WI38 (cell line): ENCODE measurements around the gene NAV2.

Experiments used
- H3K4me3 ChIP-seq: 2 replicates; pipeline ENCODE4 v1.5.1; 2011; ENCODE audit warnings: low read depth, mild to moderate bottlenecking, control low read depth, low read length
- TF ChIP-seq, protein P1 (sequence below): IDR thresholded peaks from 2 replicates; pipeline ENCODE4 v1.5.1; 2012; ENCODE audit warnings: low read depth, mild to moderate bottlenecking, control low read depth, low read length

Gene NAV2

GRCh38 chr11:20042045-20042639, 329.5 kb downstream of the NAV2 start:
- H3K4me3 ChIP-seq, result no peak overlapping the region
- TF ChIP-seq, protein P1, sequence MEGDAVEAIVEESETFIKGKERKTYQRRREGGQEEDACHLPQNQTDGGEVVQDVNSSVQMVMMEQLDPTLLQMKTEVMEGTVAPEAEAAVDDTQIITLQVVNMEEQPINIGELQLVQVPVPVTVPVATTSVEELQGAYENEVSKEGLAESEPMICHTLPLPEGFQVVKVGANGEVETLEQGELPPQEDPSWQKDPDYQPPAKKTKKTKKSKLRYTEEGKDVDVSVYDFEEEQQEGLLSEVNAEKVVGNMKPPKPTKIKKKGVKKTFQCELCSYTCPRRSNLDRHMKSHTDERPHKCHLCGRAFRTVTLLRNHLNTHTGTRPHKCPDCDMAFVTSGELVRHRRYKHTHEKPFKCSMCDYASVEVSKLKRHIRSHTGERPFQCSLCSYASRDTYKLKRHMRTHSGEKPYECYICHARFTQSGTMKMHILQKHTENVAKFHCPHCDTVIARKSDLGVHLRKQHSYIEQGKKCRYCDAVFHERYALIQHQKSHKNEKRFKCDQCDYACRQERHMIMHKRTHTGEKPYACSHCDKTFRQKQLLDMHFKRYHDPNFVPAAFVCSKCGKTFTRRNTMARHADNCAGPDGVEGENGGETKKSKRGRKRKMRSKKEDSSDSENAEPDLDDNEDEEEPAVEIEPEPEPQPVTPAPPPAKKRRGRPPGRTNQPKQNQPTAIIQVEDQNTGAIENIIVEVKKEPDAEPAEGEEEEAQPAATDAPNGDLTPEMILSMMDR, result no peak

DNA sequence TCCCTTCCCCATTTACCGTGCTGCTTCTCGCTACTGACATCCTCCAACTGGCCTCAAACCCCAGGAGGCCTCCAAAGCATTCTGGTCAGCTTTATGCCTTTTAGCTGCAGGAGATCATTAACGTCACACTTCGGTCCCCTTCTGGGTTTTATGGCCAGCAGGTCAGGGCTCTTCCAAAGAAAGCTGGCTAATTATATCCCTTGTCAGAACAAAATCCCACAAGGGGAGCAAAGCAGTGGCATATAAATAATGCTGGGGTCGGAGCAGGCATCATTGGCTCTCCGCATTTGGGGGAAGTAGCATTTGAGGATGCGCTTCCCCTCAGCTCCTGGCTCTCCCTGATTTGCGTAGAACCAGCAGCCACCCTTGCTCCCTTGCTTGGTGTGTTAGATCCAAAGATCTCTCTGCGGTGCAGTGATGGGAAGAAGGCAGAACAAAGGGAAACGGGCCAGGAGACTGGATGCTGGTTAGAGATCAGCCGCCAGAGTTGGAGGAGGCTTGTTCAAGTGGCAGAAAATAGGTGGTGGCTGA, 330.2 kb downstream of the NAV2 start:
- no peak overlapping the region for H3K4me3 ChIP-seq
- TF ChIP-seq, protein P1, result no peak

DNA sequence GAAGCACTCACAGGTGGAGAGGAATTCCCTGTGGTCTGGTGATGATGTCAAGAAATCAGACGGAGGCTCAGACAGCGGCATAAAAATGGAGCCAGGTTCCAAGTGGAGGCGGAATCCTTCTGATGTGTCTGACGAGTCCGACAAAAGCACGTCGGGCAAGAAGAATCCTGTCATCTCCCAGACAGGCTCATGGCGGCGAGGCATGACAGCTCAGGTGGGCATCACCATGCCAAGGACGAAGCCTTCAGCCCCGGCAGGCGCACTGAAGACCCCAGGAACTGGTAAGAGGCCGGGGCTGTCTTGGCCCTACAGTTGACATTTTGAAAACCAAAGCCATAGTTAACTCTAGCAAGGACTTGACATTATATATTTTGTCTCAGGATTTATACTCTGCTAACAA, 331.4 kb downstream of the NAV2 start:
- TF ChIP-seq, protein P1, result no peak
- H3K4me3 ChIP-seq, result no peak overlapping the region

DNA sequence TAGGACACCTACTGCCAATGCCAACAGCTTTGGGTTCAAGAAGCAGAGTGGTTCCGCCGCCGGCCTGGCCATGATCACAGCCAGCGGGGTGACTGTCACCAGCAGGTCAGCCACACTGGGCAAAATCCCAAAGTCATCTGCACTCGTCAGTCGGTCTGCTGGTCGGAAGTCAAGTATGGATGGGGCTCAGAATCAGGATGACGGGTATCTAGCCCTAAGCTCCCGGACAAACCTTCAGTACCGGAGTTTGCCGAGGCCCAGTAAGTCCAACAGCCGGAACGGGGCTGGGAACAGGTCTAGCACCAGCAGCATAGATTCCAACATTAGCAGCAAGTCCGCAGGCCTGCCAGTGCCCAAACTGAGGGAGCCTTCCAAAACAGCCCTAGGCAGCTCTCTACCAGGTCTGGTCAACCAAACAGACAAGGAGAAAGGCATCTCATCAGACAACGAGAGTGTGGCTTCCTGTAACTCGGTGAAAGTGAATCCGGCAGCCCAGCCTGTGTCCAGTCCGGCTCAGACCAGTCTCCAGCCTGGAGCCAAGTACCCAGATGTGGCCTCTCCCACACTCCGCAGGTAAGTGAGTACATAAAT, 332.6 kb downstream of the NAV2 start:
- H3K4me3 ChIP-seq, result no peak overlapping the region
- TF ChIP-seq, protein P1, result no peak

- no peak overlapping the region for H3K4me3 ChIP-seq
- TF ChIP-seq, protein P1, result no peak
These were observed 333.8 kb downstream of the NAV2 start for GRCh38 chr11:20046416-20046815.

- TF ChIP-seq, protein P1, result no peak
- H3K4me3 ChIP-seq, result no peak overlapping the region
These were observed 334.6 kb downstream of the NAV2 start for GRCh38 chr11:20047006-20047768.

GRCh38 chr11:20047769-20048154, 335.1 kb downstream of the NAV2 start:
- TF ChIP-seq, protein P1, result no peak
- no peak overlapping the region for H3K4me3 ChIP-seq
